Astrocyte (in vitro differentiated cells and primary cell): Measurements from ENCODE around the gene MTRR.

ENCODE experiments used
- CTCF ChIP-seq: IDR thresholded peaks from 2 replicates; pipeline ENCODE4 v1.5.1; 2011; ENCODE audit warnings: low read depth, mild to moderate bottlenecking, inconsistent platforms, low read length, moderate library complexity; ENCODE audit not compliant: insufficient read depth
- EZH2 ChIP-seq: IDR thresholded peaks from 2 replicates; pipeline ENCODE4 v1.6.1; 2012; ENCODE audit warnings: mild to moderate bottlenecking, low read length, inconsistent platforms; ENCODE audit not compliant: insufficient read depth

GRCh38 chr5:7867260-7867659, 1.7 kb upstream of the MTRR start:
- no peak for TF ChIP-seq CTCF
- TF ChIP-seq EZH2, result no peak
